BE2C (cell line): Measurements from ENCODE around the gene BPI.

Experiments
- DNase-seq: peaks from one replicate; pipeline ENCODE4 v3.0.0-alpha.2; 2020
- H3K27me3 ChIP-seq: fragments of 250-450 bp; sonication (Bioruptor Pico); 2 replicates; pipeline ENCODE4 v1.5.1; 2020; ENCODE audit warnings: mild to moderate bottlenecking
- H3K36me3 ChIP-seq: fragments of 250-450 bp; sonication (Bioruptor Pico); 2 replicates; pipeline ENCODE4 v1.5.1; 2020; ENCODE audit warnings: mild to moderate bottlenecking
- H3K4me1 ChIP-seq: fragments of 250-450 bp; sonication (Bioruptor Pico); 2 replicates; pipeline ENCODE4 v1.5.1; 2020
- H3K4me3 ChIP-seq: 2 replicates; pipeline ENCODE4 v1.5.1; 2011; ENCODE audit warnings: low read depth, low read length
- H3K9me3 ChIP-seq: fragments of 250-450 bp; sonication (Bioruptor Pico); 2 replicates; pipeline ENCODE4 v1.5.1; 2020
- TF ChIP-seq, protein P1 (sequence below): IDR thresholded peaks from 2 replicates; pipeline ENCODE4 v1.5.1; 2012; ENCODE audit warnings: mild to moderate bottlenecking, low read depth, low read length

BPI gene

DNA sequence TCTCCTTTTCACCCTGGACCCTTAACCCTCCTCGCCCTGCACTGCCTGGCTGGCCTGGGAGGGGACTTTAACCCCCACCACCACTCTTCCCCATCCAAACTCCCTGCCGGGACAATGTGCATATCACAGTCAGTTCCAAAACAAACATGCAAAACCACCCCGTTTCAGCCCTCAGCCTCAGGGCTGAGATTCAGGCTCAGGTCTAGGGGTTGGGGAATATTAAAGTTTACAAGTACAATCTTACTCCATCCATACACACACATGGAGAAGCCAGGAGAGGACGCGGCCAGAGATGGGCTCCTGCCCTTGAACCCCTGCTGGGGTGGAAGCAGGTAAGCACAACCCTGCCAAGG, 44.0 kb upstream of the BPI start:
- Histone ChIP-seq H3K9me3 (no peaks in the 10 kb centered on the region), H3K27me3 (peaks cover 24% of the 10 kb centered on the region), H3K4me3 (no peak overlapping the region), H3K4me1 (no peaks in the 10 kb centered on the region), H3K36me3 (no peaks in the 10 kb centered on the region)
- TF ChIP-seq, protein P1, sequence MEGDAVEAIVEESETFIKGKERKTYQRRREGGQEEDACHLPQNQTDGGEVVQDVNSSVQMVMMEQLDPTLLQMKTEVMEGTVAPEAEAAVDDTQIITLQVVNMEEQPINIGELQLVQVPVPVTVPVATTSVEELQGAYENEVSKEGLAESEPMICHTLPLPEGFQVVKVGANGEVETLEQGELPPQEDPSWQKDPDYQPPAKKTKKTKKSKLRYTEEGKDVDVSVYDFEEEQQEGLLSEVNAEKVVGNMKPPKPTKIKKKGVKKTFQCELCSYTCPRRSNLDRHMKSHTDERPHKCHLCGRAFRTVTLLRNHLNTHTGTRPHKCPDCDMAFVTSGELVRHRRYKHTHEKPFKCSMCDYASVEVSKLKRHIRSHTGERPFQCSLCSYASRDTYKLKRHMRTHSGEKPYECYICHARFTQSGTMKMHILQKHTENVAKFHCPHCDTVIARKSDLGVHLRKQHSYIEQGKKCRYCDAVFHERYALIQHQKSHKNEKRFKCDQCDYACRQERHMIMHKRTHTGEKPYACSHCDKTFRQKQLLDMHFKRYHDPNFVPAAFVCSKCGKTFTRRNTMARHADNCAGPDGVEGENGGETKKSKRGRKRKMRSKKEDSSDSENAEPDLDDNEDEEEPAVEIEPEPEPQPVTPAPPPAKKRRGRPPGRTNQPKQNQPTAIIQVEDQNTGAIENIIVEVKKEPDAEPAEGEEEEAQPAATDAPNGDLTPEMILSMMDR, result no peak
- DNase-seq, result no peak

DNA sequence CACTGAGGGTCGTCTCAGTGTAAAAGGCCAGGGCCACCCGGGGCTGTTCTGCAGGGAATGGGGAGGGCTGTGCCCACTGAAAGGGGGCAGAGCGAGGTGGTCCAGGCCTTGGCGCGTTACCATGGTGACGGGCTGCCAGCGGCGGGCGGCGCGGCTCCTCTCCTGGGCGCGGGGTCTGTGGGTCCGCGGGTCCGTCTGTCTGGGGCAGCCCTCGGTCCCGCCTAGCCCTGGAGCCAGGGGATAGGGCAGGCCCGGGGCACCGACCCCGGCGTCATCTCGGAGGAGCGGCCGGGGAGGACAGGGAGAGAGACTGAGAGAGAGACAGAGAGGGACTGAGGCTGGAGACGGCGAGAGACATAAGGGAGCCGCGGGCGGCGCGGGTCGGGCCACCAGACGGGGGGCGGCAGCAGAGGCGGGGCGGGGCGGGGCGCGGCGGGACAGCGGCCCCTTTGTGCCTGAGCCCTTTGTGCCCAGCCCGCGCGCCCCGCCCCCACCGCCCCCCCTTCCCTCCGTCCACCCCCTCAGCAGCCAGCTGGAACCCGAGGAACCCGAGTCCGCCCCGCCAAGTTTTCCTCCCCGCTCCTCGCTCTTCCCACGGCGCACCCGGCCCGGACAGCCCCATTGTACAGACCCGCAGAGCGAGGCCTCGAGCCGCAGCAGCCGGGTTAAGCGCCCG, 43.4 kb upstream of the BPI start, which contains the start of gene KIAA1755:
TSS of gene KIAA1755 (minus strand) at position 358 of the 676 bp plus-strand sequence. CDS start at position 123, 235 bp downstream.
- H3K4me3 ChIP-seq, result no peak within 1 kb of the TSS
- TF ChIP-seq, protein P1, result no peak
- H3K4me1 ChIP-seq, result no peaks in the 10 kb centered on the region
- DNase-seq, result no peak
- no peaks in the 10 kb centered on the region for H3K9me3 ChIP-seq
- no peaks in the 10 kb centered on the region for H3K36me3 ChIP-seq
- H3K27me3 ChIP-seq, result peaks cover 25% of the 10 kb centered on the region

DNA sequence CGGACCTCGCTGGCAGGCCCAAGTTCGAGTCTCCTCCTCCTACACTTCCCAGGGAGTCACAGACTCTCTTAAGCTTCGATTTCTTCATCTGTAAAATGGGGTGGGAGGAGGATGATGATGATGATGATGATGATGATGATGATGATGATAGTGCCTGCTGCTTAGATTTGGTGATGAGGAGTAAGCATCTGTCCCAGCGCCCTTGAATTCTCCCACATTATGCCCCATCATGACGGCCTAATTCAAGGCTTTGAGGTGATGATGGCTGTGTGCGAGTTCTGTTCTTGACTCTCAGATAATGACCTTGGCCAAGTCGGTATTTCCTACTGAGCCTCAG, 42.9 kb upstream of the BPI start:
- no peak overlapping the region for H3K4me3 ChIP-seq
- TF ChIP-seq, protein P1, result no peak
- no peaks in the 10 kb centered on the region for H3K4me1 ChIP-seq
- no peak for DNase-seq
- no peaks in the 10 kb centered on the region for H3K36me3 ChIP-seq
- H3K27me3 ChIP-seq, result peaks cover 30% of the 10 kb centered on the region
- no peaks in the 10 kb centered on the region for H3K9me3 ChIP-seq

DNA sequence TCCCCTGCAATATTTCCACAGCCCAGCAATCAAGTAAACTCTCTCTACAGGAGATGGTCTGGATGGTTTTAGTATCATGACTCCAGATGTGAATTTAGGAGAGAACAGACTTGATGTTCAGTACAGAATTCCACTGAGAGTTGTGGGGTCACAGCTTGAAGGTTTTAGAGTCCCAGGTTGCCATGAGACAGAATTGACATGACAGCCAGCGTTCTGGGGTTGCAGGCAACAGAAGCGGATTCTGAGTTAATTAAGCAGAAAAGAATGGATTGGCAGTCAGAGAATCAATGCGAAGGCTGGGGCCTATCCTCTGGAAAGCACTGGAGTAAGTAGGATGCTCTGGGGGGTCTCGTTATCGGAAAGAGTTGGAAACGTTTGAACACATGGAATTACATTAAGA, 41.0 kb upstream of the BPI start:
- DNase-seq, result no peak
- TF ChIP-seq, protein P1, result no peak

DNA sequence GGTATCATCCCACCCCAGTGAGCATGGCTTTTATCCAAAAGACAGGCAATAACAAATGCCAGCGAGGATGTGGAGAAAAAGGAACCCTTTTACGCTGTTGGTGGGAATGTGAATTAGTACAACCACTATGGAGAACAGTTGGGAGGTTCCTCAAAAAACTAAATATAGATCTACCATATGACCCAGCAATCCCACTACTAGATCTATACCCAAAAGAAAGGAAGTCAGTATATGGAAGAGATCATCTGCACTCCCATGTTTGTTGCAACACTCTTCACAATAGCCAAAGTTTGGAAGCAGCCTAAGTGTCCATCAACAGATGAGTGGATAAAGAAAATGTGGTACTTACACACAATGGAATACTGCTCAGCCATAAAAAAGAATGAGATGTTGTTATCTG, 37.5 kb upstream of the BPI start:
- Histone ChIP-seq H3K4me1 (no peaks in the 10 kb centered on the region), H3K4me3 (no peak overlapping the region), H3K27me3 (peaks cover 11% of the 10 kb centered on the region), H3K36me3 (no peaks in the 10 kb centered on the region), H3K9me3 (no peaks in the 10 kb centered on the region; the same call in 1 of the 2 replicates)
- DNase-seq, result no peak
- TF ChIP-seq, protein P1, result no peak

More for the DNA sequence above, 41.0 kb upstream of the BPI start:
- Histone ChIP-seq H3K4me1 (no peaks in the 10 kb centered on the region), H3K27me3 (peaks cover 31% of the 10 kb centered on the region), H3K36me3 (no peaks in the 10 kb centered on the region), H3K9me3 (no peaks in the 10 kb centered on the region), H3K4me3 (no peak overlapping the region)

DNA sequence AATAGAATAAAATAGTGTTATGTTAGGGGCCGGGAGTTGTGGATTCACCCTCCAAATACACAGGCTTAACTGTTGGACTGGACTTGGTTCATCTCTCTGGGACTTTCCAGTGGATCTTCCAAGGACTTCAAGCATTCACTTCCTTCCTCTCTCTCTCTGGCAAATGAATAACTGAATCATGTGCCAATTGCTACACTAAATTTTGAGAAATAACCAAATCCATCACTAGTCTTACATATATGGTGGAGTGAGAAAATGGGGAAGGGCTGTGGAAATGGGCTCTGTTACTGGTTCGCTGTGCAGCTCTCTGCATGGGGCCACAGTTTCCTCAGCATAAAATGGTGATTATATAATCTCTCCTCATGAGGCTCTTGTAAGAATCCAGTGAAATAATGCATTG, 36.7 kb upstream of the BPI start:
- Histone ChIP-seq H3K4me1 (no peaks in the 10 kb centered on the region), H3K27me3 (peaks cover 11% of the 10 kb centered on the region), H3K9me3 (no peaks in the 10 kb centered on the region; the same call in 1 of the 2 replicates), H3K4me3 (no peak overlapping the region), H3K36me3 (no peaks in the 10 kb centered on the region)
- no peak for DNase-seq
- TF ChIP-seq, protein P1, result no peak
